PC-9 (cell line): ENCODE data around the gene MRPL19.

Experiments
- CTCF ChIP-seq: fragments of 200-600 bp; sonication (generic); conservative IDR thresholded peaks from 2 replicates; pipeline ENCODE4 v1.6.1; 2017; ENCODE audit warnings: mixed run types, antibody characterized with exemption, mild to moderate bottlenecking, moderate library complexity
- EZH2 ChIP-seq: fragments of 200-600 bp; sonication (generic); IDR thresholded peaks from 2 replicates; pipeline ENCODE4 v1.8.0; 2017; ENCODE audit warnings: antibody characterized with exemption, low read depth

GRCh38 chr2:75709297-75709696 is 62.7 kb downstream of the MRPL19 start:
- TF ChIP-seq CTCF (no peak), EZH2 (no peak)
